ENCODE measurements around the gene TSPYL1. TPM values are rescaled to one million over a fixed set of nuclear protein-coding genes. Genes with fewer than 3 reads are reported as not detected.

The TSPYL1 gene
- total RNA-seq, 1 donor from 2014 or later: 78.2 TPM

- DNase-seq (ENCODE audit: low spot score): no peak
Observed at GRCh38 chr6:116265041-116265829, 14.5 kb downstream of the TSPYL1 start.

GRCh38 chr6:116263353-116263752 lies 16.4 kb downstream of the TSPYL1 start:
- DNase-seq (ENCODE audit: low spot score): no peak

GRCh38 chr6:116258520-116258919 lies 21.2 kb downstream of the TSPYL1 start:
- no peak for DNase-seq (ENCODE audit: low spot score)

- no peak for DNase-seq (ENCODE audit: low spot score)
Observed at GRCh38 chr6:116256694-116257093, 23.0 kb downstream of the TSPYL1 start.

- DNase-seq (ENCODE audit: low spot score): no peak
Observed at GRCh38 chr6:116255246-116255800, 24.4 kb downstream of the TSPYL1 start.

GRCh38 chr6:116254297-116255056 lies 25.3 kb downstream of the TSPYL1 start:
- DNase-seq (ENCODE audit: low spot score): no peak

- peak; percentile 95 for DNase-seq (ENCODE audit: low spot score)
Observed at GRCh38 chr6:116253505-116254296, 26.0 kb downstream of the TSPYL1 start, which contains the start of gene TSPYL4. Gene TSPYL4, minus strand, starts transcription at chr6:116254075. Its CDS starts 67 bp downstream, at chr6:116254008.

GRCh38 chr6:116253188-116253504 lies 26.6 kb downstream of the TSPYL1 start:
- no peak for DNase-seq (ENCODE audit: low spot score)

- no peak for DNase-seq (ENCODE audit: low spot score)
Observed at GRCh38 chr6:116251568-116252384, 28.0 kb downstream of the TSPYL1 start.

- DNase-seq (ENCODE audit: low spot score): no peak
Observed at GRCh38 chr6:116248577-116248976, 31.2 kb downstream of the TSPYL1 start.

- no peak for DNase-seq (ENCODE audit: low spot score)
Observed at GRCh38 chr6:116247285-116247684, 32.4 kb downstream of the TSPYL1 start.

- no peak for DNase-seq (ENCODE audit: low spot score)
Observed at GRCh38 chr6:116246089-116246488, 33.6 kb downstream of the TSPYL1 start.

- DNase-seq (ENCODE audit: low spot score): no peak
Observed at GRCh38 chr6:116244284-116244683, 35.4 kb downstream of the TSPYL1 start.

GRCh38 chr6:116239856-116240255 lies 39.9 kb downstream of the TSPYL1 start:
- no peak for DNase-seq (ENCODE audit: low spot score)

- DNase-seq (ENCODE audit: low spot score): no peak
Observed at GRCh38 chr6:116239256-116239655, 40.5 kb downstream of the TSPYL1 start.

- no peak for DNase-seq (ENCODE audit: low spot score)
Observed at GRCh38 chr6:116238083-116238482, 41.6 kb downstream of the TSPYL1 start.

- DNase-seq (ENCODE audit: low spot score): no peak
Observed at GRCh38 chr6:116234689-116235088, 45.0 kb downstream of the TSPYL1 start.

GRCh38 chr6:116229287-116229913 lies 50.3 kb downstream of the TSPYL1 start:
- DNase-seq (ENCODE audit: low spot score): peak; percentile 92

Measured in mesenteric fat pad (tissue), 1 donor.